ENCODE measurements around the gene PRMT9.

Gene PRMT9

GRCh38 chr4:147678796-147679549 lies 5.0 kb downstream of the PRMT9 start:
- no peak for DNase-seq (ENCODE audit: low spot score)

GRCh38 chr4:147678106-147678505 lies 5.9 kb downstream of the PRMT9 start:
- DNase-seq (ENCODE audit: low spot score) = no peak

GRCh38 chr4:147674496-147674895 lies 9.5 kb downstream of the PRMT9 start:
- no peak for DNase-seq (ENCODE audit: low spot score)

- no peak for DNase-seq (ENCODE audit: low spot score)
Observed at GRCh38 chr4:147674073-147674472, 9.9 kb downstream of the PRMT9 start.

- DNase-seq (ENCODE audit: low spot score) = no peak
Observed at GRCh38 chr4:147658501-147658900, 25.5 kb downstream of the PRMT9 start.

- no peak for DNase-seq (ENCODE audit: low spot score)
Observed at GRCh38 chr4:147655639-147656038, 28.3 kb downstream of the PRMT9 start.

- DNase-seq (ENCODE audit: low spot score) = no peak
Observed at GRCh38 chr4:147651563-147651962, 32.4 kb downstream of the PRMT9 start.

GRCh38 chr4:147648656-147649055 lies 35.3 kb downstream of the PRMT9 start:
- DNase-seq (ENCODE audit: low spot score) = no peak

GRCh38 chr4:147645099-147645498 lies 38.9 kb downstream of the PRMT9 start:
- DNase-seq (ENCODE audit: low spot score) = no peak

GRCh38 chr4:147644471-147644870 lies 39.5 kb downstream of the PRMT9 start:
- no peak for DNase-seq (ENCODE audit: low spot score)

GRCh38 chr4:147643616-147644015 lies 40.3 kb downstream of the PRMT9 start:
- DNase-seq (ENCODE audit: low spot score) = no peak

- DNase-seq (ENCODE audit: low spot score) = no peak
Observed at GRCh38 chr4:147640331-147640730, 43.6 kb downstream of the PRMT9 start.

GRCh38 chr4:147639388-147639787 lies 44.6 kb downstream of the PRMT9 start:
- DNase-seq (ENCODE audit: low spot score) = no peak

GRCh38 chr4:147638942-147639341 lies 45.0 kb downstream of the PRMT9 start:
- DNase-seq (ENCODE audit: low spot score) = no peak

- no peak for DNase-seq (ENCODE audit: low spot score)
Observed at GRCh38 chr4:147638365-147638764, 45.6 kb downstream of the PRMT9 start.

GRCh38 chr4:147635348-147635747 lies 48.6 kb downstream of the PRMT9 start:
- DNase-seq (ENCODE audit: low spot score) = no peak

GRCh38 chr4:147633643-147634042 lies 50.3 kb downstream of the PRMT9 start:
- DNase-seq (ENCODE audit: low spot score) = no peak

- no peak for DNase-seq (ENCODE audit: low spot score)
Observed at GRCh38 chr4:147633113-147633512, 50.9 kb downstream of the PRMT9 start.

GRCh38 chr4:147629783-147630730 lies 53.9 kb downstream of the PRMT9 start:
- DNase-seq (ENCODE audit: low spot score) = no peak

GRCh38 chr4:147628415-147628814 lies 55.5 kb downstream of the PRMT9 start:
- no peak for DNase-seq (ENCODE audit: low spot score)

- DNase-seq (ENCODE audit: low spot score) = no peak
Observed at GRCh38 chr4:147626903-147627302, 57.1 kb downstream of the PRMT9 start.

- DNase-seq (ENCODE audit: low spot score) = no peak
Observed at GRCh38 chr4:147625733-147626132, 58.2 kb downstream of the PRMT9 start.

- DNase-seq (ENCODE audit: low spot score) = no peak
Observed at GRCh38 chr4:147620315-147620714, 63.6 kb downstream of the PRMT9 start.
